ENCODE data around the gene RIT2.

Gene RIT2

DNA sequence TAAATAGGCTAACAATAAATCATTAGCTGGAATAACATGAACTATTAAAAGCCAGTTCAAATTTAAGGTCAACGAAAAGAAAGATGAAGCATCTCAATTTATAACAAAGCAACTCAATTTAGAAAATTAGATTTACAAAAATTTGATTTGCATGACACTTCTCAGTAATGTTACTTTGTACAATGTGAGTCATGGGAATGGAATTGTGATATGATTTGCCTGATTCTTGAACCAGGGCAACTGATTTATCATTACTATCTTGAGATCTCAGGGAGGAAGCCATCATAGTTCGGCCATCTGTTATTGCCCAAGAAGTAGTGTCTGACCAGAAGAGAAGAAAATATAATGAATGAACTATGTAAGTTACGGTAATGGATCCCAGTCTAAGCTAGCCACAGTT is 193.1 kb downstream of the RIT2 start:
- no peak for DNase-seq

DNA sequence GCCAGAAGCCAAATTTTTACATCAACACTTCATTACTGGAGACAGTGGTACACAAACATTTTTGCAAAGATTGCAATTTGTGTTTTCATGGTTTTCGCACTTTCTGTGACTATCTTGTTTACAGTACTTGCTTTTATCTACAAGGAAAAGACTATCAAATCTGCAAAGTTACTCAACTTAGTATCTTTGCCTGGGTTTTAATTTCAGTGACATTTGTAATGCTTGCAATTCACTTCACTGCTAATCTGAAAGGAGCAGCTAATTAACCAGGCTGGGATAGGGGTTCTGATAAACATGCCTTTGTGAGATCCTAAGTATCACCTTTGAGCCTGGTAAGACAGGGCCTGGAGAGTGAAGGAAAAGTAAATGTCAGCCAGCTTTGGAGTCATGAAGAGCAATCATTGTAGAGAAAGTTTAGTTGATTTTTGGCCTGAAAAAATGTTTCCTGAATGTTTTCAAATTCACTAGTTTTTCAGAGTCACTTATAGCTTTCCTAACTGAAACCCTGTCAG is 194.2 kb downstream of the RIT2 start:
- DNase-seq = no peak

DNA sequence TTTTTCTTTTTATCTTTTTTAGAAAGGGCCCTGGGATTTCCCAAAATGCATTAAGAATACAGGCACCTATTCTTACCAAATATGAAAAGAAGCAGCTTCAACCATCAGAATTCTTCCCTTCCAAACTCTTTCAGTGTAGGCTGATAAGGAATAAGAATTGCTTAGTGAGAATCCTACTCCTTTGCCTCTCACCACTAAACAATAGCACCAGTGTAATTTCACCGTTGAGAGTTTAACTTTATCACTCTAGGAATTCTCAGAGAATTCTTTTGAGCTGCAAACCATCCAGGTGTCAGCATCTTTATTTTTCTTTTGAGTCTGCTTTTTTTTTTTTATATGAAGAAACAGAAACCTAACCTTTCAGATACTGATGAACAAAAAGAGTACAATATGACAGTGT is 194.9 kb downstream of the RIT2 start:
- DNase-seq = no peak

DNA sequence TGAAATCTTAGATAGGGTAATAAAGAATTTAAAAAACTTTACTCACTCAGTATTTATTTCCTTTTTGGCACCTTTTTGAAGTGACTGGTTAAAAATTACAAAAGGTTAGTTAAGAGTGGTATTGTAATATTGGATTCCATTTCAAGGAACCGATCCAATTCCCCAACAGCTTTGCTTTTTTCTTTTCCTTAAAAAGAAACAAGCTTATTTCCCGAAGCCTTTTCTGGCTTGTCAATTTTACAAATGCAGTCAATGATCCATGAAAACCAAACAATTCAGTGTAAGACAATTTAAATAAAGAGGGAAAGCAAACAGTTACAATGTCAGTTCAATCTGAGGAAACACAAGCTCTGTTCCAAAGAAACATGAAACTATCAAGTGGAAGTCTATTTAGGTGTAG is 200.2 kb downstream of the RIT2 start:
- DNase-seq = no peak

DNA sequence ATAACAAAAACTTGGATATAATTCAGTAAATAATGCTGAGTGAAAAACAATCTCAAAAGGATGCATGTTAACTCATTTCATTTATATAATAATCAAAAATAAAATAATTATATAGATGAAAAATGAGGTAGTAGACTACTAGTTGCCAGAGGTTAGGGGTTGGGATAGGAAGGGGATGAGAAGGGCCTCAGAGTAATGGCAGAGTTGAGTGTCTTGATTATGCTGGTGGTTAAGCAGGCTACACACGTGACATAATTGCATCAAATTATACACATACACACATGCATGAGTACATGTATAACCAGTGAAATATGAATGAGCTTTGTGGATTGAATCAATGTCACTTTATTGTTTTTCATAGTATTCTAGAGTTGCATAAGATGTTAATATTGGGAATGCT is 201.0 kb downstream of the RIT2 start:
- DNase-seq = no peak

DNA sequence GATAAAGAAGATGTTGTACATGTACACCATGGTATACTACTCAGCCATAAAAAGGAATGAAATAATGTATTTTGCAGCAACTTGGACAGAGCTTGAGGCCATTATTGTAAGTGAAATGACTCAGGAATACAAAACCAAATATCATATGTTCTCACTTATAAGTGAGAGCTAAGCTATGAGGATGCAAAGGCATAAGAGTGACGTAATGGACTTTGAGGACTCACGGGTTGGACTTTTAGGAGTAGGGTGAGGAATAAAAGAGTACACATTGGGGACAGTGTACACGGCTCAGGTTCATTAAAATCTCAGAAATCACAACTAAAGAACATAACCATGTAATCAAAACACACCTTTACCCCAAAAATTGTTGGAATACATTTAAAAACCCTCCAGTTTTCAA is 206.4 kb downstream of the RIT2 start:
- DNase-seq = no peak

DNA sequence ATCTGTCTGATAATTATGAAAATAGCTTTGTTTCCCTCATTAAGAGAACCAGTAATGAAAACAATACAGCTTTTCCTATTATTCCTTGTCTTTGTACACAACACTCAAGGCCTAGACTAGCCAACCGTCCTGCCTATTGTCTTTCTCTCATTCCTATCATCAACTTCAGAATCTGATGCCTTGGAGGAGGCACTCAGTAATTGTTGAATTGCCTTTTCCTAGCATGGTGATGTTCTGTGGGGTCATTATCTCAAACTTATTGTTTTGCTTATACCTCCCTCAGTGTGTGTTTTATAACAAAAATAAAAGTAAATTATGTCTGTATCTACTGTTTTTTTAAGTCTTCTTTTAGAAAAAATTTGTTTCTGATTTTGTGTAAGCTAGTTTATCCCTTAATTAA is 208.7 kb downstream of the RIT2 start:
- no peak for DNase-seq

DNA sequence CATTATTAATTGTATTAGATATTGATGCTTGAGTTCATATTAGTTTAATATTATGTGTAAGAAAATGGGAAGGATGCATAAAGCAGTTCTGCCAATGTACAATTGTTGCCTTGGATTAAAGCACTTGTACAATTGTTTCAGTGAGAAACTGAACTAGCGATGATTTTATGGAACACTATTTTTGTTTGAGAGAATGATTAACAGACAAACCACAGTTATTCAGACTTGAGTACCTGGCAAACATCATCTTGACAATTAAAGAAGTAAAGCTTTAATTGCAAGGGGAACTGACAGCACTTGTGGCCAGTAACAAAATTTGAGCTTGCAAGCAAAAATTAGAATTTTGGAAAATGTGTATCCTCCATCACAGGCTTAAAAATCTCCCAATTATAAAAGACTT is 214.3 kb downstream of the RIT2 start:
- no peak for DNase-seq

DNA sequence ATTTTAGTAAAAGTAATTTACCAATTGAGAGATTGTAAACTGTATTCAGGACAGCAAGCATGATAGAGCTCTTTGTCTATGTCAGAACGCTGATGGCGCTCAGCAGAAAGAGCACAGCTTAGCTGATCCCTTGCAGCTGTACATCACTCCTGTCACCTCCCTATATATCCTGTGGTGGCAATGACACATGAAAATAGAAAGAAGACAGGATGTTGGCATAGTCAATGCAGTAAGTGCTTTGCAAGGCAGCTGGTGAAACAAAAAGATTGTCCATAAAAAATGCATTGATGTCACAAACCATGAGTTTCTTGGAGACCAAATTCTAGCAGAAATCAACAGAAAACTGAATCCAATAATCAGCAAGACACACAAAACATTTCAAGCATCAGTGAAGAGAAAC is 221.5 kb downstream of the RIT2 start:
- no peak for DNase-seq

DNA sequence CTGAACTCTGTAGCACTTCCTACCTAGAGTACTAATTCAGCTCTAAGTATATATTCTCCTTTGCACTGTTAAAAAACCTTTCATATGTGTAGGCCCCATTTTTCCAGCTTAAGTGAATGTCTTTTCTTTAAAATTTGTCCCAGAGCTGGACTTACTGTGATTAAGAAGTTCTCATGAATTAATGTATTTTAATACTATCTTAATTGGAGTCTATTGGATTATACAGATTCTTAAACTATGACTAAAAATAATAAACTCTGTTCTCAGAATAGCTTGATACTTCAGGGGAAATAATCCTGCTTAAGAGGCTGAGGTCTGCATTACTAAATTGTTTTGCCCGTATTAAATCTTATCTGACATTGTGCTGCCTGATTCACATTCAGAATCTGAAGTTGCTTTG is 223.3 kb downstream of the RIT2 start:
- DNase-seq = no peak

DNA sequence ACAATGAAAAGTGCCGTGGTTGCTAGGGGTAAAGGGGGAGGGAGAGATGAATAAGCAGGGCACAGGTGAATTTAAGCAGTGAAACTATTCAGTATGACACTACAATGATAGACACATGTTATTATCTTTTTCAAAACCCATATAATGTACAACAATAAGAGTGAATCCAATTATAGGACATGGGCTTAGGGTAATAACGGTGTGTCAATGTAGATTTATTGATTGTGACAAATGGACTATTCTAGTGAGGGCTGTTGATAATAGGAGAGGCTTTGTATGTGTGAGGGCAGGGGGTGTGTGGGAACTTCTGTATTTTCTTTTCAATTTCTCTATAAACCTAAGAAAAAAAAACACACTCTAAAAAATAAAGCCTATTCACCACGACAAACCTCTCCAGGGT is 223.8 kb downstream of the RIT2 start:
- no peak for DNase-seq

DNA sequence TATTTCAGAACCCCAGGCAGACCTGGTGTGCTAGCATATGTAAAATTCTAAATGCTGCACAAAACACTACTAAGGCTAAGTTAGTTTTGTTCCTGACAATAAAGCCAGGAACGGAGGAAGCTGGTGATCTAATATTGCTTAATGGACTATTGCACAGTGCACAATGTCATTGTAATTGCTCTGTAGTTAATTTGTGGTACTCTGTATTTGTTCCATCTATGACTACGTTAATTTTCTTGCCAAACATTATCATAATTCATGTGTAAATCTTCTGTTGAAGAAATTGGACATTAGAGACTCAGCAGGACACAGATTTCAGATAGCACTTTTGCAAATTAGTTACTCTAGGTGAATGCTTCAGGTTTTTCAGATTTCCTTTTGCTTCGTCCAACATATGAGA is 232.3 kb downstream of the RIT2 start:
- DNase-seq = no peak

DNA sequence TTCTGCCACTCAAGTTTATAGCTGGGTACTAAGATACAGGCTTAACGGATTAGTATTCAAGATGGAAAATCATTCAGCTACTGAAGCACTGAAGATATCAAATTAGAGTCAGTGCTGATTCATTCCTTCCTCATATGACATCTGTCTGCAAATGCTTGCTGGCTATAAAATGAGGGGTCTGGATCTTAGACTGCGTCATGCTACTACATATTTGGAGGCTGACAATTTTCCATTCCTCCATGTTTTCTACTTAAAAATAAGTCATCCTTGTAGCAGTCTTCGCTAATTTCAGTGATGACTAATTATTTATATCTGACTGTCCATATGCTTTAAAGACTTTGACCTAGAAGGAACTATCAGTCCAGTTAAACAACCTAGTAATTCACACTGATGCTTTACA is 233.4 kb downstream of the RIT2 start:
- no peak for DNase-seq

DNA sequence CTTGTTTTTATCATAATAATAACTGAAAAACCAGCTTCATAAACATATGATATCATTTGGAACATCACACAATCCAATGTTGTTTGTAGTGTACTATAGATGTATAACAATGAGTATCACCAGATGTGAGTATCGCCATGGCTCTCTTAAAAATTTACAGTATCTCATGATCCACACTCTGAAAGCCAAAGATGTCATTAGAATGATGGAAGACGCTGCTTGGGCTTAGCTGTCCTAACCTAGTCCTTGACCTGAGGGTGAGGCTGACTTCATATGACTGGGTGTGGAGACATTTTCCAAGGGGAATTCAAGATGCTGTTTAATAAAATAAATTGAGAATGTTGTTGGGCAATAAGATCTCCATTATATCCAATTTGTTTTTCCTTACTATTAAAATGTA is 242.6 kb downstream of the RIT2 start:
- no peak for DNase-seq

DNA sequence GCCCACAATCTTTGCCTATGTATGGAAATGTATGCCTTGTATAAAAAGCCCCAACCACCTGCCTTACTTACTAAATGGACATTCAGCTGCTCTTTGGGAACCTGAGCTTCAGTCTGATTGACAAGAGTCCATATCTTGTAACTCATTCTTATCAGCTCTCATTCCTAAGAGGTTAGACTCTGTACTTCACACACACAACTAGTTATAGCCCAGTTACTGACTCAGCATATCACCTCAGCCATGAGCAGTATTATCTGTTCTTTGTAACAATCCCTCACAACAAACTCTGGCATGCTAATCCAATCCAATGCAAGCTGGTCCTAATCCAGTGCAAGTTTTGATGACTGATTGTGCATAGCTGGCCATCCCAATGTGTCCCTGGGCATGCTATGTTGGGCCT is 250.6 kb downstream of the RIT2 start:
- no peak for DNase-seq

DNA sequence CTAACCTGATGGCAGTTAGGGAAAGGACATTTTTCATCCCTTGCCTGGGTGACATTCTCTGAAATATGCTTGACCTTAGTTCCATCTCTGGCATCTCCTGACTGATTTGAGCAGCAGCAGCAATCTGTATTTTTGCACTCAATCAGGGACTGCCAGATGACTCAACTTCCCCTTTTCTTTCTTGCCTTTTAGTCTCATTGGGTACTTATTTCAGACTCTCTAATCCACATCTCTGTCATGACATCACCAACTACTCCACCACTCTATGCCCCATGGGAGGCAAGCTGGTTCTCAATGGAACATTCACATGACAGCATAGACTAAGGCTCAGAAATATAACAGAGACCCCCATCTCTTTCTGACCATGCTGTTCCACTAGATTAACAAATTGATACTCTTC is 254.2 kb downstream of the RIT2 start:
- DNase-seq = no peak

DNA sequence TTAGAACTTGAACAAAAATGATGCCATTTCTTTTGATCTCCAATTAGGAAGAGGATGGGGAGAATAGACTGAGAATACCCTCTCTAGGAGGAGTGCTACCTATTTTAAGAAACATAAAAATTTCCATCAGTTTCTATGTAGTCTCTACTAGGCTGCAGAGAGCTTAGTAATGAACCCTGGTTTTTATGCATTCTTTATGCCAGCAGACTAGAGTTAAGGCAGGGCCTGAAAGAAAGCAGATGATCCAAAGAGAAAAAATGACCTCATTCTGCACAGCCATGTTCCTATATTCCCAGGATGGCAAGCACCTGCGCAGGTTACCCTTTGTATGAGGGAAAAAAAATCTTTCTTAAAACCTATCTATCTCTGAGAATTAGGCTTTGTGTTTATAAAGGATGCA is 254.9 kb downstream of the RIT2 start:
- no peak for DNase-seq

DNA sequence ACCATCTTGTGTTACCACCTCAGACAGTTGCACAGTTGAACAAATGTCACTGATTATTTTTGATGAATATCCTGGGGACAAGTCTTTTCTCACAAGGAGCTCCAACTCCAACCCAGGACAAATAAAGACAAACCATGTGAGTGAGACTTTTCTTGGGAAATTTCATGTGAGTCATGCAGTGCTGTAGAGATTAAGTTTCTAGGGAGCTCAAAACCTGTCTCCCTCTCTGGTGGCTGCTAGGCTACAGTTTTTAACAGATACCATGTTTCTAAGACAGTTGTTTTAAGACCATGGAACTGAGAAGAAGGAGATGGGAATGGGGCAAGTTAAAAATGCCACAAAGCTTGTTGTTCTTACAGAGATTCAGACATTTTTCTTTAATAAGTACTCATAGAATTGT is 255.5 kb downstream of the RIT2 start:
- no peak for DNase-seq

DNA sequence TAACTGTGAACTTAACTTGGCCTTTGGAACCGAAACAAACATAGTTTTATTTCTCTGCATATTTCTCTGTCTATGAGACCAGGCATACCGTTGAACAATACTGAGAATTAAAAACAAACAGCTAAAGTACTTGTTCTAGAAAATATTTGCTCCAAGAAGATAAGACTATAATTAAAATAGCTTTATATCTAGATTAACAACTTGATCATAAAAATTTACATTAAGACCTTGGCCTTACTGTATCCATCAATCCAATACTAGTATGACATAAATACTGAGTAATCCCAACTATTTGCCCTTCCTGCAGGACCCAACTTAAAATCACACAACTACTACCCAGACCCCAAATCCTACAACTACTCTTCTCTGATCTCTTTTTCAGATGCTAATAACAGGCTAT is 260.9 kb downstream of the RIT2 start:
- DNase-seq = no peak

DNA sequence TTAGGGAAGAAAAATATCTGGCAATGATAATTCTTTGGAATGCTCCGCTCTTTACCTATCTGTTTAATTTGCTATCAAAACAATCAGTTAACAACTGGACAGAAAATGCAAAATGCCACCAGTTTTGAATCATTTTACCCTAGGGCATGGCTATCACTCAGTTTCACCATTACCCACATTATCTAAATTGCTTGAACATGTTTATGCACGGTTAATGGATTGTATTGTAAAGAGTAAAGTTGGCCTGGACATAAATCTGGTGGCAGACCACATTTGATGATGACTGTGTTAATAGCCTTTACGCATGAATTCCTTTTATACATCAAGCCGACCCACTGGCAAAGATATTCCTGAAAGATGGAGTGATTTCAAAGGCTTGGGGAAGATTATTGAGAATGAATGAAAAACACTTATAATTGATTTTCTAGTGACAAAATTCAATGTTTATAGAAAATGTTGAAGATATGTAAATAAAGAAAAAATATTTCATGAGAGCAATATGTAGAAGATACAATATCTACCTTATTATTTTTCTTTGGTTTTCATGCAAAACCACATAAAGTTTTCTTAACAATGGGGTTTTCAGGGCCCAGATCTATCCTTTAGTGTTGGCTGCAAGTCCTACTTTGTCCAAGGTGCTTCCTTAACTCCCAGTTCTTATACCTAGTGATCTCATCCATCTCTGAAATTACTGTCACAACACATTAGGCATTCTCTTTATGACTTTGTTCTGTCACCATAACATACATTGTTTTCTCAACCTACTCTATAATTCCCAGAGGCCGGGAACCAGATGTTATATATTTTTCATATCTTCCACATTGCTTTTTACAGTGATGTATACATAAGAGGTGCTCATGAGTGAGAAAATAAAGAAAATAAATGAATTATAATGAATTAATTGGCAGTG is 265.1 kb downstream of the RIT2 start:
- no peak for DNase-seq

DNA sequence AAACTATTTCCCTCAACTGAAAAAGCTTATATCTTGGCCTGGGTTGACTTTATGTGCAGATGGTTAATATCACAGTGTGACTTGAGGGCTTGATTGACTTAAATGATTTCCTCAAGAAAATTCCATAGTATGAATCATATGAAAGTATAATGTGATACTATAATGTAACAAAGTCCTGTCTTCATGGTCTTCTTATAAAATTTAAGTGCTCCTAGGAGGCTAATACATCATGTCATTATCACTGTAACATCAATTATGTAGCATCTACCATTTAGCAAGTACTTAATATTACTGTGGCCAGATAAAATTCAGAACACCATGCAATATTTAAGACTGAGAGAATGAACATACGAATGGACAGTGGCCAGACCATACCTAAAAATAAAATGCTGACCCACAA is 276.1 kb downstream of the RIT2 start:
- no peak for DNase-seq

DNA sequence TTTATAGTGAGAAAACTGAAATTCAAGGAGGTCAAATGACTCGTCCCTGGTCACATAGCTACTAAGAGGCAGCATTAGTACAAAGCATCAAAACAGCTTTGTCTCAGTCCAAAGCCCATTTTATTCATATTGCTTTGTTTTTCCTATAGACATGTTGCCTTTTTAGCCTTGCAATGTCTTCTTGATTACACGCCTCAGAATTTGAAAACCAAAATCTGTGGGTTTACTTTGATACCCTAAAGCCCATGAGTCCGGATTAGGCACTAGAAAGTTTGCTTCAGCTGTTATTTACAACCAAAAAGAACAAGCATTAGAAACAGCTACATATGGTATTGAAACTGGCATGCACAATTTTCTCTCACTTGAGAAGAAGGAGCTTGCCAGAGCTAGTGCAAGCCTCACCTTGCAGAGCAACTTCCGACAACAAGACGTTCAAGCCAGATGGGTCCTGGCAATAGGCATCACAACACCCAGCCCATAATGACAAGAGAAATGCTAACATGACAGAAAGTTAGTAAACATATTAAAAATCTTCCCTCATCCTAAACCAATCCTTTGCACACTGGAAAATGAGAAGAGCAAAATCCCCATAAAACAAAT is 276.8 kb downstream of the RIT2 start:
- no peak for DNase-seq

DNA sequence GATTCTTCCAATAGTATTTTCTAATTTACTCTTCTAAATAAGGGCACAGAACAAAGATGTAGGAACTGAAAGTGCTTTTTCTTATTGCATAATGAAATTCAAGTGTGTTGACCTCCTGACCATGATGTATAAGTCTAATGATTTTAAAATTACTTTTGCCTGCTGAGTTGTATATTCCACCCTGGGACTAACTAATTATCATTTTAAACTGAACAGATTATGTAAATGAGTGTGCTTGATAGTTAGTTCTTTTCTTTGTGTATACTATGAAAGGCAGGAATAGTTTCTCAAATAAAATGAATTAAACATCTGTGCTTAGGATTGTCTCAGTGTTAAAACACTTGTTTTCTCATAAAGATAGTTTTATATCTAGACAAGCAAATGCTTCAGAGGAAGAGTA is 284.5 kb downstream of the RIT2 start:
- DNase-seq = no peak

DNA sequence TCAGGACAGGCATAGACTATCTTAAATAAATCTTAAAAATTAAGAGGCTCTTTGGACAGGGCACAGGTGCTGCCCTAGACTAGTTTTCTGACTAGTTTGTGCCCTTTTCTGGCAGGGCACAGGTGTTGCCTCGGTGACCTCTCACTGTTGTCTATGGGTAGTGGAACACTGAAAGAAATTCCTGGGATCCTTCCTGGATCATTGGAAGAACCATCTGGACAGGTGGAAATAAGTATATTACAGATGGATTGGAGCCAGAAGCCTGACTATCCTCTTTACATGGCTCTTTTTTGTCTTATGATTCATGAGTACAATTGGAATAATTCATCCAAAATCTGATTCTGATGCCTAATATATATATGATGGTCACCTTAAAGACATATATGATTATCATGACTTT is 286.6 kb downstream of the RIT2 start:
- DNase-seq = no peak

DNA sequence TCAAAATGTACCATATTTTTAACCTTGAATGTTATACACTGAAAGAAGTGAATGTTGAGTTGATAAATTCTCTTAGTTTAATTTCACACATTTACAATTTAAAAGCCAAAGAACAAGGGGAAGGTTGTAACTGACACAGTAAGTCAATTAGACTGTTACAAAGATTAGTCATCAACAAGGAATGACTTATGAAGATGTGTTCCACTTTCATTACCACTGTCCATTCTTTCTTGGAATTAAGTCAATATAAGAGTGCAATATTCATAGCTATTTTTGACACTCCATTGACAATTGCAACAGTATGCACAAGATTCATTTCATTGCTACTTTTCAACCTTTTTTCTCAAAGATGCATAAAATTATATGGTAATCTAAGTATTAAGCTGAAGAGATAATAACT is 291.3 kb downstream of the RIT2 start:
- DNase-seq = no peak

All from stimulated activated CD4-positive, alpha-beta T cell treated with anti-CD3 and anti-CD28 coated beads, Interleukin-2, amount 100 ng/mL, for 48 hours (primary cell).